ENCODE data around the gene TMEM91.
"Not testable (repeated sequence)": the region's sequence is repeated elsewhere in the genome, so short reads cannot be mapped to it uniquely, and the experiment has no call there.

Gene TMEM91

DNA sequence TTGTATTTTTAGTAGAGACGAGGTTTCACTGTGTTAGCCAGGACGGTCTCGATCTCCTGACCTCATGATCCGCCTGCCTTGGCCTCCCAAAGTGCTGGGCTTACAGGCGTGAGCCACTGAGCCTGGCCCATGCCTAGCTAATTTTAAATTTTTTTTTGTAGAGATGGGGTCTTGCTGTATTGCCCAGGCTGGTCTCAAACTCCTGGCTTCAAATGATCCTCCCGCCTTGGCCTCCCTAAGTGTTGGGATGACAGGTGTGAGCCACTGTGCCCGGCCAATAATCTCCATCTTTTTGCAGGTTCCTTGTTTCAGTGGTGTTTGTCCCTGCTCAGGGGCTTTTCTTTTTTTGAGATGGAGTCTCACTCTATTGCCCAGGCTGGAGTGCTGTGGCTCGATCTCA is 5.2 kb downstream of the TMEM91 start:
- not testable (repeated sequence) for DNase-seq

DNA sequence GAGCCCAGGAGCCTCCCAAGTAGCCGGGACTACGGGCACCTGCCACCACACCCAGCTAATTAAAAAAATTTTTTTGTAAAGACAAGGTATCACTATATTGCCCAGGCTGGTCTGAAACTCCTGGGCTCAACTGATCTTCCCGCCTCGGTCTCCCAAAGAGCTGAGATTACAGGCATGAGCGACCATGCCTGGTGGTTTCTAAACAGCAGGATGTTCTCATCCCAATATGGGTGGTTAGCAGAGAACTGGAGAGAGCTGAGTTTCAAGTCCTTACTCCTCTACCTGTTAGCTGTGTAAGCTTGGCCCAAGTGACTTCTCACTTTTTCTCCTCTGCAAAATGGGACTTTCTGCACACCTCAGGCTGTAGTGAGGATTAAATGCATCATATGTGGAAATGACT is 8.0 kb downstream of the TMEM91 start:
- DNase-seq = no peak

DNA sequence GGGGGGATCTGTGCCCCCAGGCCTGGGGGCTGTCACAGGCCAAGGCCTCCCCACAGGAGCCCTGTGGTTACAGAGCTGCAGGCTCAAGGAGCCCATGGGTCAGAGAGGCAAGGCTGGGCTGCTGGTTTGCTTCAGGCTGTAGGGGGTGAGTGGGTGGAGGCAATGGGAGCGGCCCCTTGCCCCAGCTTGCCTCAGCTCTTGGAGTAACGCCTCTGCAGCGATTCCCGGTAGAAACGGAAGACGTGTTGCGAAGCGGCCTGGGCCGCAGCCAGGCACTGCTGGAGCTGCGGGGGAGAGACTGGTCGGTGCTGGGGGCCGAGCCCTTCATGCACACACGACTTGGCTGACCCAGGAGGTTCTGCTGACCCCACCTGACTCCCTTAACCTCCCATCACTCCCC is 10.1 kb downstream of the TMEM91 start:
- DNase-seq = no peak

DNA sequence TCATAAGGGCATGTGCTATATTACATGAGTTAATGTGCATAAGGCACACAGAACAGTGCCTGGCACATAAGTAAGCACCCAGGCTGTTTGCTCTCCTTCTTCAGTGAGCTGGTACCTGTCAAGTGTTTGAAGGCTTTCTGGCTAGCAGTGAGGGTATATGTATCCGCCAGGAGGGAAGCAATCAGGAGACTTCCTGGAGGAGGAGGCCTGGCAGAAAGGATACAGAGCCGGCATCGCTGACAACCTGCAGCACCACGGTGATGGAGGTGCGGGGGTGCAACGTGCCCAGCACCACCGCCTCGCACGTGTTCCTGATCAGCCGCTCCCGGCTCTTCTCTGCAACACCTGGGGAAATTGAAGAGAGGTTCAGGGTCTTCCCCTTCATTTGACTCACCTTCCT is 15.3 kb downstream of the TMEM91 start:
- no peak for DNase-seq

DNA sequence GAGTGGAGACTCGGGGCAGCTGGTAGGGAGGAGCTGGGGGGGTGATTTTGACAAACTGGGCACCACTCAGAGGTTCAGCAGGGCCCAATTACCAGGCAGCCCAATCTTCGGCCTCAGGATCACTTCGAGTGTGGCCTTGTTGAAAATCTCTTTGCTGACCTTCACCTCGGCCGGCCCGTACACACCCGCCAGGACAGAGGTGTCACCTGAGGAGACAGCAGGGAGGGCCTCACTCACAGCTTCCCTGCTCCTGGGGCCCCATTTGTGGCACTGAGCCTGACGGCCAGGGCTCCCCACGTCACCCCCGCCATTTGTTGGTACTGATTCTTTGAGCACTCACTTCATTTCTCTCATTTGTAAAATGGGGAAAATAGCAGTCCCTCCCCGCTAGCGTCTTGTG is 16.4 kb downstream of the TMEM91 start:
- DNase-seq = no peak

DNA sequence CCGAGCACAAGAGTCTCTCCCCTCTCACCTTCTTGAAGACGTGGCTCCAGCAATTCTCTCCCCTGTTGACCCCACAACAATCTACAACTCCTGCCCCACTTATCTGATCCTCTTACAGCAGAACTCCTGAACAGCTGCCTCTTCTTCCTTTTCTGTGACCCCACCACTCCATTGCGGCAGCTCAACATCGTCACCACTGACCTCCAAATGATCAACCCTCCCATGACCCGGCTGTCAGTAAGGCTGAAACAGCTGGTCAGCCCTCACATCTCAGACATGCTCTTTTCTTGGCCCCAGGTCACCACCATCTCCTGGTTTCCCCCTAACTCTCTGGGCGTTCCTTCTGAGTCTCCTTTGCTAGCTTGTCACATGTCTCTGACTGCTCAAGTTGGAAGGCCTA is 19.0 kb downstream of the TMEM91 start:
- DNase-seq = no peak

DNA sequence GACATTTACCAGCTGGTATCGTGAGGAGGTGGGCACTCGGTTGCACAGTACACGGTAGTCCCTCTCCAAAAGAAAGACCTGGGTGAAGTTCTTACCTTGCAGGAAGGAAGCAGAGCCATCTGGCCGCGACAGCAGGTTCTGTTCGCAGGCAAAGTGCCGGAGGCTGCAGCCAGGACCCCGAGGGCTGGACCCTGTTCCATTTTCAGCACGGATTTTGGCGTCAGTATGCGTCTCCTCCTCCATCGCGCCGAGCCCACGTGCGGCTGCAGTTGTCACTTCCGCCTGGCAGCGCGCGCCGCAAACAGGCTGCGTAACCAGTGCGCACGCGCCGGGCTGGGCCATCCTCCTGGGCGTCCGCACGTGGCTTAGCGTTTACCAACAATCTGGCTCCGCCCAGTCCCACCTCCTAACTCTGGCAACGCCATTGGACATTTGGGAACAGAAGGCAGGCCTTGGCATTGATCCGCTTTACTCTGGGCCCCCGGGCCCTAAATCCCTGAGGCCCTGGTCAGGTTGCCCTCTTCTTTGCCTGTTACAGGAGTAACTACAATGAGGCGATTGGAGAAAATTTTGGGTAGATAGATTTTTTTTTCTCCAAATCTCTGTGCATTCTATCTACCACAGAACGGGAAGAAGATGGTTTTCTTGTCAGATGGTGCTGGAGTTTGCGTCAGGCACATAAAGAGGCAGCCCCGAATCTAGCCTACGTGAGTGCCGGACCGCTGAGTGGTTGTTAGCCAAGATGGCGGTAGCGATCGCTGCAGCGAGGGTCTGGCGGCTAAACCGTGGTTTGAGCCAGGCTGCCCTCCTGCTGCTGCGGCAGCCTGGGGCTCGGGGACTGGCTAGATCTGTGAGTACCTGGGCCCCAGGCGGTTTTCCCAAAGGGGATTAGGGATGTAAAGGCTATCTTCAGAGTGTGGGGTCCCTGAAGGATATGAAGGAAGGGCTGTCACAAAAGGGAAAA is 21.0 kb downstream of the TMEM91 start, which contains the start of the genes BCKDHA and EXOSC5:
Gene BCKDHA, plus strand, starts transcription at position 733 of the 964 bp plus-strand sequence. Its CDS starts 10 bp downstream, at position 743.
Gene EXOSC5, minus strand, starts transcription at position 274 of the 964 bp plus-strand sequence. Its CDS starts 31 bp downstream, at position 243.
- peak; percentile 98 for DNase-seq

DNA sequence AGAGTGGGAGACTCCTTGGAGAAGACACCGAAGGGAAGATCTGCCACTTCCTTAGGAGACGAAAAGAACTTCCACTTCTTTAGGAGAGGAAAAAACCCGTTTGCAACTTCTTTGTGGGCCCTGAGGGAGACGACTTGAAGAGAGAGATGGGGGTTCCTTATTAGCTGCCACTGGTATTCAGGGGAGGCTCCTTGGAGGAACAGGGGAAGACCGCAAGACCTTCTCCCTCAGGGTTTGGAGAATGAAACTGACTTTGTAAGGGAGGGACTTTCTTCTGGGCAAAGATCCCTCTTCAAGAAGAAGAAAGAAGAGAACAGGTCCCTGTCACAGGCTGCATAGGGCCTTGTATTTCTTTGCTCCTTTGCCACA is 21.7 kb downstream of the TMEM91 start:
- DNase-seq = no peak

DNA sequence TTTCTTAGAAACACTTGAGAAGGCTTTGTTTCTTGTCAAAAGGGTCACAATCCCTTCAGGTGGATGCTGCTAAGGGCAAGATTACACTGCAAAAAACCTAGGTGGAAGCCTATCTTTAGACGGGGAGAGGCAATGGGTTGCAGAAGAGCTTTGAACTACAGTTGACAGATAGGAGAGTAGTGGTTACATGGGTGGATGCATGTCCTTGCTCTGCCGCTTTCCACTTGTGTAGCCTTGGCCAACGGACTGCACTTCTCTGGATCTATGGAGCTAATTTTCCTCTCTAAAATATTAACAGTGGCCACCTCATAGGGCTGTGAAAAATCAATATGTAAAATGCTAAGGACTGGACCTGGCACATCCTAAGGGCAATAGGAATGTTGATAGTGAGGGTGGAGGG is 22.3 kb downstream of the TMEM91 start:
- no peak for DNase-seq

DNA sequence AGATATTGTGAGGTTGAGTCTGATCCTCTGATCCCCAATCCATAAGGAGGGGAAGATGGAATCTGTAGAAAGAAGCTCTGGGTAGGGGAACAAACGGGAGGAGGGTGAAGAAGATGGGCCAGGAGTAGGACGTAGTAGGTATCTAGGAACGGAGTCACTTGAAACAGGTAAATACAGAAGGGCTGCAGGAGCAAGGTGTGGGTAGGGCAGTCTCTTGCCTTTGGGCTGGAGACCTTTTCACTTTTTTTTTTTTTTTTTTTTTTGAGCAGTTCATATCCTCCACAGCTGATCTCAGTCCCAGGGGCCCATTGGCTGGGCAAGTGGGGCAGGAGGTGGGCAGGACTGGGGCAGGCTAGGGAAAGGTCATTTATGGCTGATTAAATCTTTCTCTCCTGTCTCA is 22.8 kb downstream of the TMEM91 start:
- DNase-seq = no peak

DNA sequence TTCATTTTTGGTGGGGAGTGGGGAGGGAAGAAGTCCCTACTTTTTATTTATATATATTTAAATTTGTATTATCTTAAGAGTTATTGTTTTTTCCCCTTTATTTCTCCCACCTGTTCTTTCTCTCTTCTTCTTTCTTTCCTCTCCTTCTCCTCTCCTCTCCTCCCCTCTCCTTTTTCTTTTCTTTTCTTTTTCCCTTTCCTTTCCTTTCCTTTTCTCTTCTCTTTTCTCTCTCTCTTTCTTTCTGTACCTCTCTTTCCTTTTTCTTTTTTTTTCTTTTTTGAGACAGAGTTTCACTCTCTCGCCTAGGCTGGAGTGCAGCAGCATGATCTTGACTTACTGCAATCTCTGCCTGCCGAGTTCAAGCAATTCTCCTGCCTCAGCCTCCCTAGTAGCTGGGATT is 23.2 kb downstream of the TMEM91 start:
- no peak for DNase-seq

DNA sequence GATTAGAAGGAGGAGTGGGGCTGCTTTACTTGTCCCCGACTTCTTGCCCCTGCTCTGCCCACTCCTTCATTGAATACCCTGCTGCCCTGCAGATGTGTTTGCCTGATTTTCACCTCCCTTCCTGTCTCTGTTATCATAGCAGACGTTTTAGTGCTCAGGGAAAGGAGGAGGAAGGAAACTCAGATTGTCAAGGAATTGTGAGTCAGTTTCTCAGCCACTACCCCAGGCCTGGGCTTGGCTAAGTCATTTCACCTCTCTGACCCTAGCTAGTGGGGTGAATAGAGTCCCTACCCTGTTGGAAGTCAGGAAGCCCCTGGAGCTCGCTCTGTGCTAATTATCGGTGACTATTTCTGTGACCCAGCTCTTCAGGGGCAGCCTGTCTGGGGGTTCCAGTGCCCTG is 25.1 kb downstream of the TMEM91 start:
- DNase-seq = no peak

DNA sequence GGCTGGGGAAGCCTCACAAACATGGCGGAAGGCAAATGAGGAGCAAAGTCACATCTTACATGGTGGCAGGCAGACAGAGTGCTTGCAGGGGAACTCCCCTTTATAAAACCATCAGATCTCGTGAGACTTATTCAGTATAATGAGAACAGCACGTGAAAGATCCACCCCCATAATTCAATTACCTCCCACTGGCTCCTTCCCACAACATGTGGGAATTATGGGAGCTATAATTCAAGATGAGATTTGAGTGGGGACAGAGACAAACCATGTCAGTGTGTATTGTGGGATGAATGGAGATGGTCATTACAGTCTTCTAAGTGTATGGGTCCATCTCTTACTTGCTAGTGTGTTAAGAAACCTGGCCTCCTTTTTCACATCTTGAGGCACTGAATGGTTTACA is 25.7 kb downstream of the TMEM91 start:
- DNase-seq = no peak

DNA sequence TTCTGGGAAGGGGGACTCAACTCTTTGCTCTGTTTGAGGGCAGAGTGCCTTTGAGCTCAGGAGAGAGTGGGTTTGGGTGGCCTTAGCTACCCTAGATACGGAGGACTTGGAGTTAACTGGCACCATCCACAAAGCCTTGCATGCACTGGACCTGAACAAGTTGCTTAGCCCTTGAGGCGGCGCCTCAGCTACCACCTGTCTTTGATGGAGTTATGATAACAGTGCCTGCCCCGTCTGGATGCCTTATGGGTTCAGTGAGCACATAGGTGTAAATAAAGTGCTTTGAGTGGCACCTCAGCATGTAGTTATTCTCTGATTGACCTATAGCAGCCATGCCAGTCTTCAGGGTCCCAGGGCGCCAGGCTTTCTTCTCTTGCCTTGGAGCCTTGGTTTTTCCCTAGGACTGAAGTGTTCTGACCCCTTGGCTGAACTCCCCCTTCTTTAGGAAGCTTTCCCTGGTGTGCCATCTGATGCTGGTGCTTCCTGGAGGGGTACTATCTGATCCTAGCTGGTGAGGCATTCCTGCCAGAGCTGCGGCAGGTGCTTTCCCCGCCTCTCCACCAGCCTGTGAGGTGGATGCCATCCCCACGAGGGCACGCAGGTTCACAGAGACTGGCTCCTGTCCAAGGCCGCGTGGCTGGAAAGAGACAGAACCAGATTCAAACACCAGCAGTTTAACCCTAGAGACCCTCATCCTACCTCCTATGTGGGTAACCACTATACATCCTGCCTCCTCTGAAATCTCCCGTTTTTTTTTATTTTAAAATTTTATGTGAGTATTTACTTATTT is 27.0 kb downstream of the TMEM91 start:
- no peak for DNase-seq

DNA sequence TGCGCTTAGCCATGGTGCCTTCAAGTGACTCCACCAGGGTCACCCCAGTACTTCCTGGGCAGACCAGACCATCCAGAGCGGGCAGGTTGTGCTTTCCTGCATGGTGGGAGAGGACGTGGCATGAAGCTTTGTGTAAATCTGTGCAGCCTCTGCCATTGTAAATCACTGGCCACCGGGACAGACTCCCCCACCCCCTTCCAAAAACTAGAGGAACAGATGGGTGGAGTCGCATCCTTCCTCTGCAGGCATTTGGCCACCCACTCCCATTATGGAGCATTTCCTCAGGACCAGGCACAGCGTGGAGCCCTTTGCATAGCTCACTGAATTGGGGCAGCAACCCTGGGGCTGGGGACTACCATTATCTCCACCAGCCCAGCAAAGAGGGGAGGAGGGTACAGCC is 29.4 kb downstream of the TMEM91 start:
- no peak for DNase-seq

DNA sequence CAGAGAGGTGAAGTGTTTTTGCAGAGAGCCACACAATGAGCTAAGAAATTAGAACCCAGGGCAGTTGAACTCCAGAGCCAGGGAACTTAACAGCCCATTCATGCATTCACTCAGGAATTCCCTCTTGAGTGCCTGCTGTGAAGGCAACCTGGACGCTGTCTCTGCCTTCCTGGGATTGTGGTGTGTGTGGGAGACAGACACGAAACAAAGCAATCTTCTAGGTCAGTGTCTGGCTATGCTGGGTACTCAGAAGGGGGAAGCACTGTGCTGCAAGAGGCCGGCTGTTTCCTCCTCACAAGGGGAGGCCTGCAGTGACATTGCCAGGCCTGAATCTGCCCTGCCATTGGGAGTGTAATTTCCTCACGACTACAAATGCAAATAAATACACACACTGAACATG is 30.9 kb downstream of the TMEM91 start:
- no peak for DNase-seq

DNA sequence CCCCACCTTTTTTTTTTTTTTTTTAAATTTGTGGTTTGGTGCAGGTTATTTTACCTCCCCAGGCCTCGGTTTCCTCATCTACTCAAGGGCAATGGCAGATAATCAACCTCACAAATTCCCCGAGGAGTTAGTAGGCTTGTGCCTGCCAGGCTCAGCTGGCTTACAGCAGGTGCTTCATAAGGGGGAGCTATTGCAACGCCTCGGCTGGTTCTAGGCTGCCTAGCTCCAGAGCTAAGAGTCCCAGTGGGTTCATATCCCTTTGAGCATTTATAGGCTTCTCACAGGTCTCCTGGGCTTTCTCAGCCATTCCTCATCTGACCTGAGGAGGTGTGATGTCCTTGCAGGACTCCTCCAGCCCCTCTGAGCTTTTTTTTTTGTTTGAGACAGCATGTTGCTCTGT is 31.9 kb downstream of the TMEM91 start:
- no peak for DNase-seq

DNA sequence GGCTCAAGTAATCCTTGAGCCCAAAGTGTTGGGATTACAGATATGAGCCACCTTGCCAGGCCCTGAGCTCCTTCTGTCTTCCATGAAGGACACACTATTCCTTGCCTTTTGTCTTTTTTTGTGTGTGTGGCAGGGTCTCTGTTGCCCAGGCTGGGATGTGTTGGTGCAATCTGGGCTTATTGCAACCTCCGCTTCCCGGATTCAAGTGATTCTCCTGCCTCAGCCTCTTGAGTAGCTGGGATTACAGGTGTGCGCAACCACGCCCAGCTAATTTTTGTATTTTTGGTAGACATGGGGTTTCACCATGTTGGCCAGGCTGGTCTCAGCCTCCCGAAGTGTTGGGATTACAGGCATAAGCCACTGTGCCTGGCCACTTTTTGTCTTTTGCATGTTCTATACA is 32.5 kb downstream of the TMEM91 start:
- DNase-seq = not testable (repeated sequence)

DNA sequence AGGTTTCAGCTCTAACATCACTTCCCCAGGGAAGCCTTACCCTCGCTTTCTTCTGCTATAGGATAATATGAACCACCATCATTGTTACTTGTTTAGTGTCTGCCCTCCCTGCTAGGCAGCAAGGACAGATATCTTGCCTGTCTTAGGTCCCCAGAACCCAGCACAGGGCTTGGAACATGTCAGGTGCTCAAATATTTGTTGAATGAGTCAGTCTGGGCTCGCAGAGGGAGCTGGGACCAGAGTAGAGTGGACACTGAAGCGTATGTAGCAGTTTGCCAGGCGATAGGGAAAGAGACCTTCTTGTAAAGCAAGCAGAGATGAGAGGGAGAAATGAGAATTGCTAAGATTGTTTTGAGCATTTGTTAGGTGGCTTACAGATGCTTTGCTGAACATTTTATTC is 33.0 kb downstream of the TMEM91 start:
- no peak for DNase-seq

DNA sequence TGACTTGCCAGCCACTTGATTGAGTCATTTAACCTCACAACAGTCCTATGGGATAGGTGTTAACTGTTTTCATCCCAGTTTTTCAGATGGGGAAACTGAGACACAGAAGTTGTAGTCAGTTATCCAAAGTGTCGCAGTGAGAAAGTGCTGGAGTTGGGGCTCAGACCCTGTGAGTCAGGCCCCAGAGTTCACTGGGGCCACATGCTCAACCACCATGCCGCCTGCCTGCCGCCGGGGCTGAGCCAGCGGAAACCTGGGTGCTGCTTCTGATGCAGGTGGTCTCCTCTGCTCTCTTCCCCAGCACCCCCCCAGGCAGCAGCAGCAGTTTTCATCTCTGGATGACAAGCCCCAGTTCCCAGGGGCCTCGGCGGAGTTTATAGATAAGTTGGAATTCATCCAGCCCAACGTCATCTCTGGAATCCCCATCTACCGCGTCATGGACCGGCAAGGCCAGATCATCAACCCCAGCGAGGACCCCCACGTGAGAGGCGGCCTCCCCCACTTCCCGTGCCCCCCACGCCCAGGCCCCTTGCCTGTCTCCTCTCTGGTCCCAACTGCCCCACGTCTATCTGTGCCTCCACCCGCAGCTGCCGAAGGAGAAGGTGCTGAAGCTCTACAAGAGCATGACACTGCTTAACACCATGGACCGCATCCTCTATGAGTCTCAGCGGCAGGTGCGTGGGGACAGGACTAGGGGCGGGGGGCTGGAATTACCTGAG is 34.2 kb downstream of the TMEM91 start:
- DNase-seq = no peak

DNA sequence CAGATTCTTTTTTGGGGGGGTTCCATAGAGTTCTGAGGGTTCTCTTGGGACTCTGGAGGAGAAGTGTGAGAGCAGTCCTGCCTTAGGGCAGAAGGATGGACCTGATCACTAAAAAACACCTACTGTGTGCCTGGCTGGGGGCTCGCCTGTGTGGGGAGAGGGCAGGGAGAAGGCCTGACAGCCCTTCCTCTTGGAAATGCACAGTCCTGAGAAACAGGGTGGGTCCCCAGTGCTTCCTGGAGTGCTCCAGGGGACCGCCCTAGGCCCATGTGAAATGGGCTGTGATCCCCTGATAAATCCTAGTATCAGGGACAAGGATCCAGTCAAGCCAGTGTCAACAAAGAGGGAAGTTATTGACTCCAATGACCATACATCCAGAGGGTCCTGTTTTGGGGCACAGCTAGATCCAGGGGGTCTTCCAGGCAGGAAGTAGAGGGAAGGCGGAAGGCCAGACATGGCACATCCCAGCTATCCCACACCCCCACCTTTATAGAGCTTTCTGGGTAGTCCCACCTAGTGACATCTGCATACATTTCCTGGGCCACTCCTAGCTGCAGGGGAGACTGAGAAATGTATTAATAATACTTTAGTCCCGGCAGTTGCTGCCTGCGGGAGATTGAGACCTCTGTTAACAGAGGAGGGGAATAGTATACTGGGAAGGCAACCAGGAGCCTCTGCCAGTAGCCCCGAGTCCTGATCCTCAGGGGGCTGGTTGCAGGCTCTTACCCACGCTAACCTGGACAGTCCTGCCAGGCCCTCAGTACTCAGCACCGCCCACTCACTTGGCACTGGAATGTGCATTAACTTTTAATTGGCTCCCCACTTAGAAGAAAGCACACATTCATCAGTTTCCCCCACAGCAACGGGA is 35.0 kb downstream of the TMEM91 start:
- DNase-seq = no peak

DNA sequence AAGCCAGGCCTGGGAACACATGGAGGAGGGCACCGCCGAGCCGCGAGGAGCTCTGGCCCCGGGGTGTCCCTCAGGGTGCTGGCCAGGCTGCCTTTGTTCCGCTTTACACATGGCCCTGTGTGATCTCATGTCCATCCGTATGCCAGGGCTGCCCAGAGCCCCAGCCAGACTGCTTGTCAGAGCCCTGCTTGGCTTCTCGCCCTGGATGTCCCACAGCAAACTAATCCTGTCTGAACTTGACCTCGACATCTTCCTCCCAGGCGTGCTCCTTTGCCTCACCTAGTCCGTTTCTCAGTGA is 35.6 kb downstream of the TMEM91 start:
- no peak for DNase-seq
